Activated T-cell treated with anti-CD3 and anti-CD28 coated beads, Interleukin-2, amount 50 U/mL, for 72 hours (primary cell): ENCODE measurements around the gene GUCY1A1. TPM values are rescaled to one million over a fixed set of nuclear protein-coding genes. Genes with fewer than 3 reads are reported as not detected.

Experiments
- ATAC-seq, 2 donors: fragments of 150-1000 bp; cut with Tn5 transposase; replicated peaks in 1 of 2; 2 replicates each; pipeline ENCODE4 v1.10.0; 2021; ENCODE audit warnings: moderate library complexity in 2 of 2, mild to moderate bottlenecking in 1 of 2
- DNase-seq, 2 donors: peaks; one replicate each; pipeline ENCODE4 v3.0.0; 2021 to 2022; ENCODE audit warnings: mixed read lengths in 1 of 2
- H3K27ac Mint-ChIP-seq: one replicate; pipeline ENCODE4 v1.8.0; 2022; ENCODE audit warnings: mild to moderate bottlenecking, moderate library complexity, mixed read lengths
- H3K27me3 Mint-ChIP-seq: one replicate; pipeline ENCODE4 v1.8.0; 2022; ENCODE audit warnings: low read depth, mixed read lengths
- H3K36me3 Mint-ChIP-seq, 2 donors: one replicate each; pipeline ENCODE4 v1.8.0; 2022; ENCODE audit warnings: mixed read lengths in 2 of 2, mild to moderate bottlenecking in 1 of 2; ENCODE audit not compliant: insufficient read depth in 2 of 2
- H3K4me1 Mint-ChIP-seq: one replicate; pipeline ENCODE4 v1.8.0; 2022; ENCODE audit warnings: low read depth, mixed read lengths
- H3K4me3 Mint-ChIP-seq, 2 donors: one replicate each; pipeline ENCODE4 v1.8.0; 2022; ENCODE audit warnings: mild to moderate bottlenecking in 2 of 2, mixed read lengths in 2 of 2, moderate library complexity in 2 of 2
- H3K9me3 Mint-ChIP-seq, 2 donors: one replicate each; pipeline ENCODE4 v1.8.0; 2022; ENCODE audit warnings: mixed read lengths in 2 of 2
- total RNA-seq, 2 donors: library from RNA; stranded (reverse); gene quantifications; one replicate each; pipeline ENCODE4 v1.2.3, GENCODE V29; 2022

Gene GUCY1A1
- total RNA-seq, 2 donors from 2014 or later = 0.28 to 0.29 TPM

DNA sequence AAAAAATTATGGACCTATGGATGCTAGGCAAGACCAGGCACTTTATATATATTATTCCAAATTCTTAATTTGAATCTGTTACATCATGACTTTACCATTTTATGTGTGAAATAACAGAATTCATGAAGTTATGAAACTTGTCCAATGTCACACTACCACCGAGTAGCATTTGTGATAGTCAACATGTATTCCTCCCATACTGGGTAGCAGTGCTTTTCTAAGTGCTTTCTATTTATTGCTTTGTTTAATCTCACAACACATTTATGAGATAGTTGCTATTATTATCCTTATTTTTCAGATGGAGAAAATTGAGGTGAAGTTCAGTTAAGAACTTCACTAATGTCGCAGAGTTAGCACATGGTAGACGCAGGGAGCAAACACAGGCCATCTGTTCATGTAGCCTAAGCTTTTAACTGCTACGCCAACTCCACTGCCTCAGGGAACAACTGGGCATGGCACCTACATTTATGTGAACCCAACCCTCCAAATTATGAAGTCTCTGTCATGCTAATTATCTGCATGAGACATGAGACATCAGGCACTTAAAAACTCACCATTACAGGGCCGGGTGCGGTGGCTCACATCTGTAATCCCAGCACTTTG lies 20.8 kb downstream of the GUCY1A1 start:
- no peaks in the 10 kb centered on the region for H3K36me3 Mint-ChIP-seq
- DNase-seq (no peak), ATAC-seq (no peak)
- no peak overlapping the region for H3K4me3 Mint-ChIP-seq
- no peaks in the 10 kb centered on the region for H3K27me3 Mint-ChIP-seq
- no peaks in the 10 kb centered on the region for H3K4me1 Mint-ChIP-seq
- no peak overlapping the region for H3K27ac Mint-ChIP-seq
- peaks cover 0 to 3% of the 10 kb centered on the region in 2 donors for H3K9me3 Mint-ChIP-seq

DNA sequence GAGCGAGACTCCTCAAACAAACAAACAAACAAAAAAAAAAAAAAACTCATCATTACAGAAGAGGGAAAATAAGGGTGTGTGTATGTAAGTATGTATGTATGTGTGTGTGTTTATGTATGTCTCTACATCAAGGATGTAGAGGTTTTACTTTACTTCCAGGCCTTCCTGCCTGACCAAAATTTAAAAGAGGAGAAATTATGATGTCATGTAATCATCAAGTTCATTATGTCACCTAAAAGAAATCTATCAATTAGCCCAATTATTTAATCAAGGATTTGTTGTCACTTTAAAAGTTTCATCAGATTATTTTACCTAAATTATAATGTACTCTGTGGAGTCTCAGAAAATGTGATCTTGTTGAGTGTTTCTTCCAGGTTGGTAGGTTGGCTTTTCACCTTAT lies 21.6 kb downstream of the GUCY1A1 start:
- no peak for ATAC-seq
- H3K4me1 Mint-ChIP-seq = no peaks in the 10 kb centered on the region
- H3K27ac Mint-ChIP-seq = no peak overlapping the region

GRCh38 chr4:155688860-155689259 lies 22.2 kb downstream of the GUCY1A1 start:
- no peak overlapping the region for H3K27ac Mint-ChIP-seq
- no peaks in the 10 kb centered on the region for H3K27me3 Mint-ChIP-seq

More for the DNA sequence above, 21.6 kb downstream of the GUCY1A1 start:
- H3K36me3 Mint-ChIP-seq = no peaks in the 10 kb centered on the region
- no peak for DNase-seq
- H3K27me3 Mint-ChIP-seq = no peaks in the 10 kb centered on the region
- peaks cover 0 to 3% of the 10 kb centered on the region in 2 donors for H3K9me3 Mint-ChIP-seq
- no peak overlapping the region for H3K4me3 Mint-ChIP-seq

GRCh38 chr4:155690044-155690837 lies 23.6 kb downstream of the GUCY1A1 start:
- H3K36me3 Mint-ChIP-seq = no peaks in the 10 kb centered on the region
- H3K27me3 Mint-ChIP-seq = no peaks in the 10 kb centered on the region
- no peak for ATAC-seq
- H3K4me3 Mint-ChIP-seq = no peak overlapping the region
- H3K4me1 Mint-ChIP-seq = no peaks in the 10 kb centered on the region
- no peak for DNase-seq
- peaks cover 0 to 3% of the 10 kb centered on the region in 2 donors for H3K9me3 Mint-ChIP-seq
- no peak overlapping the region for H3K27ac Mint-ChIP-seq

More at GRCh38 chr4:155688860-155689259, 22.2 kb downstream of the GUCY1A1 start:
- no peak for ATAC-seq
- no peak overlapping the region for H3K4me3 Mint-ChIP-seq
- H3K9me3 Mint-ChIP-seq = peaks cover 0 to 3% of the 10 kb centered on the region in 2 donors
- H3K4me1 Mint-ChIP-seq = no peaks in the 10 kb centered on the region
- DNase-seq = no peak
- H3K36me3 Mint-ChIP-seq = no peaks in the 10 kb centered on the region

- DNase-seq (no peak), ATAC-seq (no peak)
- no peak overlapping the region for H3K4me3 Mint-ChIP-seq
- no peak overlapping the region for H3K27ac Mint-ChIP-seq
- H3K4me1 Mint-ChIP-seq = no peaks in the 10 kb centered on the region
- peaks cover 0 to 2% of the 10 kb centered on the region in 2 donors for H3K36me3 Mint-ChIP-seq
- peaks cover 0 to 3% of the 10 kb centered on the region in 2 donors for H3K9me3 Mint-ChIP-seq
- peaks cover 8% of the 10 kb centered on the region for H3K27me3 Mint-ChIP-seq
These were observed 25.7 kb downstream of the GUCY1A1 start for GRCh38 chr4:155692361-155692760.

DNA sequence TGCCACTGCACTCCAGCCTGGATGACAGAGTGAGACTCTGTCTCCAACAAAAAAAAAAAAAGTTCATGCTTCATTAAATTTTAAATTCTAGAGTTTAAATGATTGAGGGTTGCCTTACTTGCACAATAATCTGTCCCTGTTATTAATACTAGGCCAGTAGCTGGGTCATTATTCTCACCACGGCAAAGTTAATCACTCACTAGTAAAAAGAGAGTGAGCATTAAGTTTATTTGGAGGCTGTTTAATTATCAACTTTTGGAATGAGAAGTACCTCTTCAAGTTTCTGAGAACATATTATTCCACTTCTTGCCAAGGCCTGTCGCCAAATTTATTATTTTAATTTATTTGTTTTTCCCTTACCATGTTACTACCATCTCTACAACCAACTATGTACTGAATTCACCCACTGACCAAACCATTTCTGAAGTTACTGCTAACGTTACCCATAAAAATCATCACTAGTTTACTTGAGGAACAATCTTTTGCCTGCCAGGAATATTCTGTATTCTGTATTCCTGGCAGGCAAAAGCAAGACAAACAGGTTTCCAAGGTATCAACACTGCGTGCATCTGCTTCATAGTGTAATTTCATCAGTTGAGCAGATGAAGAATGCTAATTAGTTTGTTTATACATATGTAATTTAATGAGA lies 26.5 kb downstream of the GUCY1A1 start:
- ATAC-seq (no peak), DNase-seq (no peak)
- Mint-ChIP-seq H3K27ac (no peak overlapping the region), H3K36me3 (peaks cover 0 to 2% of the 10 kb centered on the region in 2 donors), H3K4me1 (no peaks in the 10 kb centered on the region), H3K27me3 (peaks cover 8% of the 10 kb centered on the region), H3K4me3 (no peak overlapping the region), H3K9me3 (peaks cover 0 to 3% of the 10 kb centered on the region in 2 donors)

DNA sequence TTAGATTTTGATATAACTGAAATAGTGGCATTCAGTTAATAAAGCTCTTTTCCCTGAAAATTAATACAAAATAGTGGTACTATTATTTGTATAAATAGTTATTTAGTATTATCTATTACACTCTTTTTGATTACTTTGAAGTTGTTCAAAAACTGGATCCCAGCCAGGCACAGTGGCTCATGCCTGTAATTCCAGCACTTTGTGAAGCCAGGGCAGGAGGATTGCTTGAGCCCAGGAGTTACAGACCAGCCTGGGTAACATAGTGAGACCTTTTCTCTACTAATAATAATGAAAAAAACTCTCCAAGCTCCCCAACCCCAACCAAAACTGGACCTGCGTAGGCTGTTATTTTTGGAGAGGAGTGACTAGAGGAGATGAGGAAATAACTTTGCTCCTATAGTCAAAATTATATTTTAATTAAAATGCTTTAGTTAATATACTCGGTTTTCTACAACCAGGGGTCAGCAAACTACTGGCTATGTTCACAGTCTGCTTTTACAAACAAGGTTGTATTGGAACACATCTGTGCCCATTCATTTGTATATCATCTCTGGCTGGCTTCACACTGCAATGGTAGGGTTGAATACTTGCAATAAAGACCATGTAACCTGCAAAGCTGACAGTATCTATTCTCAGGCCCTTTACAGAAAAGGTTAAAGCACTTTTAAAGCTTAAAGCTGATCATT lies 27.6 kb downstream of the GUCY1A1 start:
- Mint-ChIP-seq H3K36me3 (peaks cover 0 to 2% of the 10 kb centered on the region in 2 donors), H3K9me3 (peaks cover 0 to 3% of the 10 kb centered on the region in 2 donors), H3K27ac (no peak overlapping the region), H3K27me3 (peaks cover 8% of the 10 kb centered on the region), H3K4me1 (no peaks in the 10 kb centered on the region), H3K4me3 (no peak overlapping the region)
- ATAC-seq (no peak), DNase-seq (no peak)

DNA sequence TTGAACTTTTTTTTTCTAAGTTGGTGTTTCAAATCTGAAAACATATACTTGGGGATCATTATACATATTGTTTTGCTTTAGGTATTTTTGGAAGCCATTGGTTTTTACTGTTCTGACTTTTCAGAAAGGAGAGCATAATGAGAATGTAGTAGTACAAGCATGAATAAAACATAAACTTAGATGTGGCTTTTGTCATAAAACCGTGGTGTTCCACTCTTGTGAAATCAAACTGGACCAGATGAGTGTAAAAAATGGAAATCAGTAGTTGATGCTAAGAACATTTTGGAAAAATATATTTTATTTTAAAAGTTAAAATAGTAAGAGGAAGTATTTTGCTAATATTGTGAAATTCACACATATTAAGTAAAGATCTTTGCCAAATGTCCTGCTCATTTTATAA lies 29.6 kb downstream of the GUCY1A1 start:
- DNase-seq = no peak
- H3K4me1 Mint-ChIP-seq = no peaks in the 10 kb centered on the region
- H3K9me3 Mint-ChIP-seq = peaks cover 0 to 3% of the 10 kb centered on the region in 2 donors
- ATAC-seq = no peak
- no peak overlapping the region for H3K27ac Mint-ChIP-seq
- H3K27me3 Mint-ChIP-seq = peaks cover 11% of the 10 kb centered on the region
- H3K4me3 Mint-ChIP-seq = no peak overlapping the region
- peaks cover 0 to 2% of the 10 kb centered on the region in 2 donors for H3K36me3 Mint-ChIP-seq

DNA sequence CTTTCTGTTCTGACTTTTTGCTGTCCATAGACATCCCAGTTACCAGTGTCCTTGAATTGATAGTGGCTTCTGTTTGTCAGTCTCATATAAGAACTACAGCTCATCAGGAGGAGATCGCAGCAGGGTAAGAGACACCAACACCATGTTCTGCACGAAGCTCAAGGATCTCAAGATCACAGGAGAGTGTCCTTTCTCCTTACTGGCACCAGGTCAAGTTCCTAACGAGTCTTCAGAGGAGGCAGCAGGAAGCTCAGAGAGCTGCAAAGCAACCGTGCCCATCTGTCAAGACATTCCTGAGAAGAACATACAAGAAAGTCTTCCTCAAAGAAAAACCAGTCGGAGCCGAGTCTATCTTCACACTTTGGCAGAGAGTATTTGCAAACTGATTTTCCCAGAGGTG lies 30.1 kb downstream of the GUCY1A1 start:
- Mint-ChIP-seq H3K36me3 (peaks cover 0 to 2% of the 10 kb centered on the region in 2 donors), H3K27me3 (peaks cover 14% of the 10 kb centered on the region), H3K4me3 (no peak overlapping the region), H3K4me1 (no peaks in the 10 kb centered on the region), H3K9me3 (peaks cover 0 to 3% of the 10 kb centered on the region in 2 donors), H3K27ac (no peak overlapping the region)
- DNase-seq = no peak
- no peak for ATAC-seq

- Mint-ChIP-seq H3K4me1 (no peaks in the 10 kb centered on the region), H3K27me3 (peaks cover 6% of the 10 kb centered on the region), H3K9me3 (no peaks in the 10 kb centered on the region), H3K4me3 (no peak overlapping the region), H3K27ac (no peak overlapping the region), H3K36me3 (no peaks in the 10 kb centered on the region)
- DNase-seq = no peak
- ATAC-seq = no peak
These were observed 35.2 kb downstream of the GUCY1A1 start for GRCh38 chr4:155701827-155702226.

GRCh38 chr4:155703486-155704247 lies 37.0 kb downstream of the GUCY1A1 start:
- ATAC-seq (no peak), DNase-seq (no peak)
- Mint-ChIP-seq H3K4me3 (no peak overlapping the region), H3K36me3 (no peaks in the 10 kb centered on the region), H3K9me3 (no peaks in the 10 kb centered on the region), H3K27ac (no peak overlapping the region), H3K4me1 (no peaks in the 10 kb centered on the region), H3K27me3 (peaks cover 6% of the 10 kb centered on the region)

DNA sequence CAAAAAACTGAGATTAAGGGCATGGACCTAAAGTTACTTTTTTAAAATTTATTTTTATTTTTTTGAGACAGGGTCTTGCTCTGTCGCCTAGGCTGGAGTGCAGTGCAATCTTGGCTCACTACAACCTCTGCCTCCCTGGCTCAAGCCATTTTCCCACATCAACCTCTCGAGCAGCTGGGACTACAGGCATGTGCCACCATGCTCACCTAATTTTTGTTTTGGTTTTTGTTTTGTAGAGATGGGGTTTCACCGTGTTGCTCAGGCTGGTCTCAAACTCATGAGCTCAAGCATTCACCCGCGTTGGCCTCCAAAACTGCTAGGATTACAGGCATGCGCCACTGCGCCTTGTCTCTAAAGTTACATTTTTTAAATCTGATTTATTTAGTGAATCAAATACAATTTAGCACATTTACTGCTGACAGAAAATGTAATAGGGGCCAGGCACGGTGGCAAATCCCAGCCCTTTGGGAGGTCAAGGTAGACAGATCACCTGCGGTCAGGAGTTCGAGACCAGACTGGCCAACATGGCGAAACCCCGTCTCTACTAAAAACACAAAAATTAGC lies 38.3 kb downstream of the GUCY1A1 start:
- peaks cover 7% of the 10 kb centered on the region for H3K27me3 Mint-ChIP-seq
- no peak overlapping the region for H3K4me3 Mint-ChIP-seq
- no peaks in the 10 kb centered on the region for H3K4me1 Mint-ChIP-seq
- DNase-seq (no peak), ATAC-seq (no peak)
- no peak overlapping the region for H3K27ac Mint-ChIP-seq
- H3K36me3 Mint-ChIP-seq = no peaks in the 10 kb centered on the region
- no peaks in the 10 kb centered on the region for H3K9me3 Mint-ChIP-seq
